ENCODE measurements around the gene EXOC7.

EXOC7 gene

DNA sequence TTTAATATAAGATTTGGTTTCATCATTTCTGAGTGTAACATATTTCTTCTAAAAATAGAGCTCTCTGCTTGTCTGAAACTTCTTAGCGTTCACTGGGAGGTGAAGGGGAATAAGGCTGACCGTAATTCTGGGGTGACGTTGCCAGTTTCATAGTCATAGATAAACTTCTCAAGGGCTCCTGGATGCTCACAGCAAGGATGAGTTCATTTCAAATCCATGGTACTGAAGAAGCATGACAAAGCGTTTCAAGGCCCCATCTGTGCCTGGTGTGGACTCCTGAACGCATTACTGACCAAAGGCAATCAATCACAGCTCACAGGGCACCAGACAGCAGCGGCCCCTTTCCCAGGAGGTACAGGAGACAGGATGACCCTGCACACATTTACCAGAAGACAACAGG is 64.5 kb downstream of the EXOC7 start:
- DNase-seq: no peak

DNA sequence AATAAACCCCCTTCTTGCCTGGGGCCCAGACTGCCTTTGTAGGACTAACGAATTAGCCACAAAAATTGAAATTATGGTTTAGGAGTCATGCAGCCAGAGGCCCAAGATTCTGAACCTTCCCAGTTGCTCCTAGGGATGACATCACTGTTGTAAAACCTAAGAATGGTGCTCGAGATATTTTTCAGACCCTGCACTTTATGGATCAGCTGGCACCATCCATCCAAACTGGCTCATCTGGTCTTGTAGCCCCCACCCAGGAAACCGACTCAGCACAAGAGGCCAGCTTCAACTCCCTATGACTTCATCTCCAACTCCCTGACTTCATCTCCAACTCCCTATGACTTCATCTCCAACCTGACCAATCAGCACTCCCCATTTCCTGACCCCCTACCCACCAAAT is 65.5 kb downstream of the EXOC7 start:
- DNase-seq: no peak

DNA sequence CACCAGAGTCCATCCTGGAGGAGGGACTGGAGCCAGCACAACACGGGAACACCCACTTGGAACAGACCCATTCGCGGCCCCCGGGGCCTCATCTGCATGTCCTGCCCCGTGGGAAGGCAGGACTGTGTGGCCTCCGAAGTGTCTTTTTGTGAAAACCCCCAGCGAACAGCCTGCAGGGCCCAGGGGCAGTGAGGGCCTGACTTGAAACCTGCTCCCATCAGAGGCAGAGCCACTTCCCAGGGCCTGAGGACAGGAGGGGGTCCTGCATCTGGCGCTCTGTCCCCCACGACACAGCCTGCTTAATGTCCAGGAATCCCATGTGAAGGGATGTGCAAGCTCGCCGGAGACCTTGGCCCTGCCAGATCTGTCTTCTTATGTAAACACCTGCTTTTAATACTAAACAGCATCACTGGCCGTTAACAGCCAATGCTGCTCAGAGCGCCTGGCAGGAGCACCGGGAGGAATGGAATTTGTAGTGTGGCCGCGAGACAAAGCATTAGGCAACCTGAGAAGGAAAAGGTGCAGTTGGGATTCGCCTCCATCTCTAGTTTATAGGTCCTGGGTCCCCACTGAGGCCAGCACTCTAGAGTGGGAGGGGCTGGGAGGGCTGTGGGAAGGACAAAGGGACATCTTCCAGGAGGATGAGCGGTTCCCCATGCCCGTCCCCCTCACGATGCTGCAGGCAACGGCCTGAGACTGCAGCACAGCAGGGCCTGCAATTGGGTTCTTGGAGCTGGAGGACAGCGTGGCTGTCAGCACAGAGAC is 66.9 kb downstream of the EXOC7 start:
- no peak for DNase-seq

DNA sequence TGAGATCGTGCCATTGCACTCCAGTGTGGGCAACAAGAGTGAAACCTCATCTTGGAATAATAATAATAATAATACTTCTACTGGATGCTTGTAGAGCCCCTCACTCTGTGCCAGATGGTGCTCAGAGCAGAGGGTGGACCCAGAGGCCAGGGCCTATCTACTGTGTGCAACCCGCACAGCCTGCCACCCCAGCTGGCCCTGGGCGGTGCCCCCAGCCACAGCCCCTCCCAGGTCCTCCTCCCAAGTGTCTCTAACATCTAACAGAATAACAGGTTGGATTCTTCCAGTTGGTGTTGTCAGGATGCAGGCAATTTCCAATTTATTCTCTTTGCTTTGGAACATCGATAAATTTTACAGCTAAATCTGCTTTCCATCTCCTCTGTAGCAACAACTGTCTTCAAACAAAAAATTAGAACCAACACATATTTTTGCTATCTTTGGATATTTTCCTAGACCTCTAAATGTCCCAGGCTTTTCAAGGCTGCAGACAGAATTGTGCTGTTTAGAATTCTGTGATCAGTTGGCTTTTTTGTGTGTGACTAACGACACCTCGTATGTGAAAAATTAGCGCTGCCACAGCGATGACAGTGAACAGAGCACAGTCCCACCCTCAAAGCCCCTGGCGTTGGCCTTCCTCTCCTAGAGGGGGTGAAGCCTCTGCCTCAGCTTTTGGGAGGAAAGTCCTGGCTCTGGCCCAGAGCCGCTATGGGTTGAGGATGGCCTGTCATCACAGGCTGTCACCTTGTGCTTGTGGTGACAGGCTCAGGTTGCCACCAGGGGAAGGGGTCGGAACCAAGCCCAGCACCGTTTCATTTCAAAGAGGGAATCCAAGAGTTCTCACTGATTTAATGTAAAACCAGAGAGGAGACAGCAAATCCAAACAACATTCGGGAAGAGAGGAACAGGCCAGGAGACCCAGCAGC is 68.9 kb downstream of the EXOC7 start:
- DNase-seq: no peak

DNA sequence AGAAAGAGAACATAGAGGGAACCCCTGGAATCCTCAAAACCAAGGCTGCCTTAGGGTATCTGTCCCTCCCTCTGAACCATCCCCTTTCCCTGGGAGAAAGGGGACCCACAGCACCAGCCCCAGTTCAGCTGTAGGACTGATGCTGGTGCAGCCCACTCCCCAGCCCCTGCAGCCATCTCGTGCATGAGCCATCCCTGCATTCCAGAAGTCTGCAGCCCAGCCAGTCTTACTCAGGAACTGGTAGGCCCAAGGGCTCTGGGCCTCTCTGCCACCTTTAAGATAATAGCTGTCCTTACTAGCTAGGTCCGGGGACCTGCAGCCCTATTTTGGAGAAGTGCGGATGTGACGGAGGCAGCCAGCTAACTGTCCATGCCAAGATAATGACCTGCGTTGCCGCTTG is 70.4 kb downstream of the EXOC7 start:
- DNase-seq: no peak

DNA sequence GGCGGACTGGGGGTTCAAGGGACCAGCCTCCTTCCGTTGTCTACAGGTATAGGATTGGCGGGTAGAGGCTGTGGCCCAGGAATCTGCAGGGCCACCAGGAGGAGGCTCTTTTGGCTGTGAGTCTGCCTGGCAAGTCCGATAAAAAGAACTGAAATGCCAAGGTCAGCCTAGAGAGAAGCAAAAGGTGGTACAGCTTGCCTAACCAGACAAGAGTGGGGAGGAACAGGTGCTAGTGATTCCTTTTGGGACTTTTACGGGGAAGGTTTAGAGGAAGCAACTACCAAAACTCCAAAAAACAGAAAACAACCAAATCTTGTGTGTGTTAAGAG is 70.8 kb downstream of the EXOC7 start:
- no peak for DNase-seq

DNA sequence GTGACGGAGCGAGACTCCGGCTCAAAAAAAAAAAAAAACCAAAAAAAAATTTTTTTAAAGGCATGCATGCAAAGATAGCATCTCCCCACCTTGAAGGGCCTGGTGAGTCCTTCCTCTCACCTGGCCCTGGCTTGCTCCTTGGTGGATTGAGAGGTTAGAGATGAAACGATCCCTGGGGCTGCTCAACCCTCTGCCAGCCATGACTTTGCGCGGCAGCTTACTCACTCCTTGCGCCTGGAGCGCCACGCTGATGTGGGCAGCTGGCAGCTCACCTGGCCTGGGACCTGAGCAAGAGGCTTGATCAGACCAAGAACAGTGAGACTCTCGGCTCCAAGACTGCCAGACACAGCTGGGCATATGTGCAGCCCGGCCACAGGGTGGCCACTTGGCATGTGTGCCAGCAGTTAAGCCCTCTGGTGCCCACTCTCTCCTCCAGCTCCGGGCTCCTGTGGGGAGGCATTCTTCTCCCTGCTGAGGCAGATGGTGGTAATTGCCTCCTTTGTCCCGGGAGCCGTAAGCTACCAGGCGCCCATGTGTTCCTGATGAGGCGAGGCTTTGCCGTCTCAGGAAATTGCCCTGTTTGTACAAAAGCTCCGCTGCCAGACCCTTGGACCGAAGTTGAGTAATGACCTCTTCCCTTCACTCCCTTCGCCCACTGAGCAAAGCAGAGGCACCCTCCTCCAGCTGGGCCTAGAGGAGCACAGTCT is 71.4 kb downstream of the EXOC7 start:
- DNase-seq: no peak
